Ovary (tissue), 3 donors: Measurements from ENCODE around the gene NAT10.

Source experiments
- EP300 ChIP-seq: sonication (generic); formaldehyde crosslinking; IDR thresholded peaks from one replicate; pipeline ENCODE4 v1.6.1; 2017; ENCODE audit warnings: antibody characterized with exemption
- POLR2A ChIP-seq: fragments of 450-650 bp; IDR thresholded peaks from one replicate; pipeline ENCODE4 v1.6.1; 2017; ENCODE audit warnings: antibody characterized with exemption, mild to moderate bottlenecking, moderate library complexity
- TF ChIP-seq, protein P1 (sequence below), 3 donors: fragments of 450-650 bp in 2 of 3; fragments of 200-600 bp in 1 of 3; IDR thresholded peaks; one replicate each; pipeline versions ENCODE4 v1.5.1 to v1.8.0; 2016 to 2022; ENCODE audit warnings: antibody characterized with exemption in 3 of 3, mild to moderate bottlenecking in 1 of 3
- donor health status: DM: no; HTN: no; CAD: no.

DNA sequence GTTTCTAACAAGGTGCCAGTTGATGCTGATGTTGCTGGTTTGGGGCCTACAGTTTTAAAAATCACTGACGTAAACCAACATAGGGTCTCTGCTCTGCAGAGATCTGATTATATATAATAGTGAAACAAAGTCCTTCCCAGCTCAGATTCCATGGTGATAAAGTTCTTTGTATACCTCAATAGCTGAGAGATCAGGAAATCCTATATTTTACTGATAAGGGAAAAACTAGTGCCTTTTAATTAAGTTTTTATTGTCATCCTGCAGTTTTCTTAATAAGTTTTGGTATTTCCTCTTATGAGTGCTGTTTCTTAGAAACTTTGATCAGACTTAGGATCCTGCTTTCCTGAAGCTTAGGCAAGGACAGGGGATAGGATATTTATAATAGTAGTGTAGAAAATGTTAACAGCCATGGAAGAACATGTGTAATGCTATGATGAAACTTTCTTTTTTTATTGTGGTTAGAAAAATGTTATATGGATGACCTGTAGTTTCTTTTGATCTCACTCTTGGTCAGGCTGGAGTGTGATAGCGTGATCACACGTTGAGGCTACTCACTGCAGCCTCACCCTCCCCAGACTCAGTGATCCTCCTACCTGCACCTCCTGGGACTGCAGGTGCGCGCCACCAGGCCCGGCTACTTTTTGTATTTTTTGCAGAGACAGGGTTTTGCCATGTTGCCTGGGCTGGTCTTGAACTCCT, 39.8 kb upstream of the NAT10 start:
- TF ChIP-seq, protein P1, sequence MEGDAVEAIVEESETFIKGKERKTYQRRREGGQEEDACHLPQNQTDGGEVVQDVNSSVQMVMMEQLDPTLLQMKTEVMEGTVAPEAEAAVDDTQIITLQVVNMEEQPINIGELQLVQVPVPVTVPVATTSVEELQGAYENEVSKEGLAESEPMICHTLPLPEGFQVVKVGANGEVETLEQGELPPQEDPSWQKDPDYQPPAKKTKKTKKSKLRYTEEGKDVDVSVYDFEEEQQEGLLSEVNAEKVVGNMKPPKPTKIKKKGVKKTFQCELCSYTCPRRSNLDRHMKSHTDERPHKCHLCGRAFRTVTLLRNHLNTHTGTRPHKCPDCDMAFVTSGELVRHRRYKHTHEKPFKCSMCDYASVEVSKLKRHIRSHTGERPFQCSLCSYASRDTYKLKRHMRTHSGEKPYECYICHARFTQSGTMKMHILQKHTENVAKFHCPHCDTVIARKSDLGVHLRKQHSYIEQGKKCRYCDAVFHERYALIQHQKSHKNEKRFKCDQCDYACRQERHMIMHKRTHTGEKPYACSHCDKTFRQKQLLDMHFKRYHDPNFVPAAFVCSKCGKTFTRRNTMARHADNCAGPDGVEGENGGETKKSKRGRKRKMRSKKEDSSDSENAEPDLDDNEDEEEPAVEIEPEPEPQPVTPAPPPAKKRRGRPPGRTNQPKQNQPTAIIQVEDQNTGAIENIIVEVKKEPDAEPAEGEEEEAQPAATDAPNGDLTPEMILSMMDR (IDR thresholded peaks at IDR 0.05), result no peak
- TF ChIP-seq POLR2A (no peak), EP300 (no peak)
